GM21360 (cell line): ENCODE results near the gene FAU.
A peak's percentile ranks its signal among the peaks of the same experiment; 100 is the strongest.

ENCODE experiments used
- ATAC-seq: cut with Tn5 transposase; IDR thresholded peaks from one replicate; pipeline ENCODE4 v1.9.1; 2021; ENCODE audit warnings: mild to moderate bottlenecking, moderate library complexity; ENCODE audit not compliant: unreplicated experiment

The FAU gene

DNA sequence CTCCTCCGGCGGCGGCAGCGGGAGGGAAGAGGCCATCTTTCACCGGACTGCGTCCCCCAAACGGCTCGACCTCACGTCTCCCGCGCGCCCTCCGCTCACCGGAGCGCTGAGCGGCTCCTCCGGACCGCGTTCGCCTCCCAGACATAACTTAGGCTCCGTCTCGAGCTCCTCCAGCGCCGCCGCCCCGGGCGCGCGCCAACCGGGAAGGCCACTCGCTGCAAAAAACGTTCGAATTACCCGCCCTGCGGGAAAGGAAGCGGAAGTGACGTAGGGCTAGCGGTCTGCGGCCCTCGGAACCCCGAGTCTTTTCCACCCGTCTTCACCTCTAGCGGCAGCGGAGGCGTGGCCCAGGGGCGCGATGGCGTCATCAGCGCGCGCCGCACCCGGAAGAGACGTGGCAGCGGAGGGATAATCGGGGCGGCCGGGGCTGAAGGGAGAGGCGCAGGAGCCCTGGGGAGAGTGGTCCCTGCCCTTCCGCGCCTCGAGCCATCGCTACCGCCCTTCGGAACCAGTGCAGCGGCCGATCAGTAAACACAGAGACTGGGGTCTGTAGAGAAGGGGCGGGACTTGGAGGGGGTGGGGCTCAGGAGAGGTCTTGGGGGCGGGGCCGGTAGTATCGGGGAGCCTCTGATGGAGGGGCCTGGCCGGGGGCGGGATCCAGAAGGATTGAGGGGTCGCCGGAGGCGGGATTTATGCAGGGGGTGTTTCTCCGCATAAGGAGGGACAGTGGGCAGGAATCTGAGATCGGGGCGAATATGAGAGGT, 37.9 kb downstream of the FAU start, which contains the start of the genes CDCA5 and ZFPL1:
Gene CDCA5, minus strand, starts transcription at position 207 of the 764 bp plus-strand sequence. Its CDS starts 62 bp downstream, at position 145.
Gene ZFPL1, plus strand, starts transcription at position 389 of the 764 bp plus-strand sequence. CDS start 477 bp downstream, outside the sequence.
- ATAC-seq = peak; percentile 76

DNA sequence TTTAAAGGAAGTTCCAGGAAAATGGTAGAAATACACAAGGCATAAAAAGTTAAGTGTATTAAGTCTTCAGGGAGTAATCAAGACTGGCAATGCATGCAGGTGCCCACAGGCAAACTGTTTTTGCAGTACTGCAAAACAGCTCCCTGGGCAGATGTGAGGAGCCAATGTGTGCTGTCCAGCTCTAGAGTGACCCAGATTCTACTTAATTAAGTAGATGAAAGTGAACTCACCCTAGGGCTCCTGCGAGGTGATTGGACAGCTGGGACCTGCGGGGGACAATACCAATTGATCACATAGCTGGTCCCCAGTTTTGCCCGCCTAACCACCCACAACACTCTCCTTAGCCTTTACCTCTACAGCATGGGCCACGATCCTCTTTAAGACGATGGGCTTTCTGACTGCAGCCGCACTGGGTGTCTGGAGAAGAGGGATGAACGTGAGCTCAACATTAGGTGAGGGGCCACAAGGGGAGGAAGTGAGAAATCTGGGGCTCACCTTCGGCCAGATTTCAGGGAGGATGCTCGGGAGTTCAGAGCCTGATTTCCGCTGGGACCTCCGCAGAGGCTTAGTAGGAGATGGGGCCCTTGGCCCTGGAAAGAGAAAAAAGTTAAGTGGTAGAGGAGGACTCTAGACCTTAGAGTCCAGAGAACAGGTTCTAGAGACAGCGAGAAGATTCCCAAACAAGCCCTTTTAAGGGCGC, 38.6 kb downstream of the FAU start:
- no peak for ATAC-seq

DNA sequence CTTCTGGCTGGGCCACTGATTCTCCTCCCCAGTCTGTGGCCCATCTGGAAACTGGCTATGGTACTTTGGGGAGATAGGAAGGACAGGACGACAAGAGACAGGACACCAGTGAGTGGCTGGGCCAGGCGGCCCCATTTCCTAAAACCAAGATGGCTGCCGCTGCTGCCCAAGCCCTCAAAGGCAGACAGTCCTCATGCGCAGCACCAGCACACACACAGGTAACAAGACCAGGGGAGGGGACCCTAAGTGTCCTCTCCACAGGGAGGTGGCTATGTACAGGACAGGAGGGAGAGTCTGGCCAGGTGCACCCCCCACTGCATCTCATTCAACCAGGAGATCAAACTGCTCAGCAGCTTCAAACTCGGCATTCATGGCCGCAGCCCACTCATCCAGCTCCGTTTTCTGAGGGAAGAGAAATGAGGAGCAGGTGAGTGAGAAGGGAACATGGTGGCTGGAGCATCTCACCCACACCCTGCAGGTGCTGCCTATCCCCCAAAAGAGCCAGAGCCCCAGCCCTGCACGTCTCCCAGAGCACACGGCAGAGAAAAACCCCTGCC, 43.1 kb downstream of the FAU start:
- ATAC-seq = no peak

DNA sequence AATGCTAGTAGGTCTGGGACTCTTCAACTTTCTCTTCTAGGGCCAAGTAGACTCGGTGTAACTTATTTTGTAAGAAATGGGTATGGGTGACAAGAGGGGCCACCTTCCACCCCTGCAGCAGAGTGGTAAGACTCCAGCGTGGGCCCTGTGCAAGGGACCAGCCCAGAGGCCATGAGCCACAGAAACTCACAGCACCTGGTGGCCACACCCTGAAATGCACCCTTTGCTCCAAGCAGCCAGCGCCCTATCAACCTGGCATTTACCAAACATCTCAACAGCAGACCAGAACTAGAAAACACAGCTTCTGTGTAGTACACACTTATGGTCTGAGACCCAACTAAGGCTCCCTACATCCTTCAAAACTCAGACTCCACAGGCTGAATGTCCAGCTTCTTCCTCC, 43.8 kb downstream of the FAU start:
- ATAC-seq = no peak

DNA sequence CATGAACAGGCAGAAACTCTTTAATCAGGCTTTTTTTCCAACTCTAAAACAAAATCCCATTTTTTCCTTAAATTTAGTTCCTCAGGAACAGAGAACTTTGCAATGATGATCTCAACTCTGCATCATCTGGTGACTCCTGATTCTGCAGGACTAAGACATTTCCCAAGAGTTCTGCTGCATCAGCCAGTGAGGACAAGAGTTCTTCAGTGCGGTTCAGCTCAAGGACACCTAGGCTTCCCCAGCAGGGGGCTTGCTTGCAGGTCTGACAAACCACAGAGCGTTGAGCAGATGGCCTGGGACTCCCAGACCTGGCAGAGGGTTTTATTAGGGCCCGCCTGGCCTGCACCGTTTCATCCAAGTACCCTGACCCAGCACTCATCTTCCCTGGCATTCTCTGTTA, 44.5 kb downstream of the FAU start:
- no peak for ATAC-seq

DNA sequence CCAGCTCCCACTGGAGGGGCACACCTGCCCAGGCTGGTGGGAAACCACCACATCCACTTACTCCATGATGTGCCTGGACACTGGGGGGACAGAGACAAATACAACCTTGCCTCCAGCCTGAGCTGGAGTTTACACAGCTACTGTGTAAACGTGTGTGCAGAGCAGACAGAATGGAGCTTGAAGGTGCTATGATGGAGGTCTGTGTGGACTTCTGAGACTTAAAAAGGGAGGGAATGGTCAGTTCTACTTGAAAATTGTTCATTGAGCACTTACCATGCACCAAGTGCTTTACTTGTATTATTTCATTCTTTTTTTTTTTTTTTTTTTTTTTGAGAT, 49.3 kb downstream of the FAU start:
- no peak for ATAC-seq

DNA sequence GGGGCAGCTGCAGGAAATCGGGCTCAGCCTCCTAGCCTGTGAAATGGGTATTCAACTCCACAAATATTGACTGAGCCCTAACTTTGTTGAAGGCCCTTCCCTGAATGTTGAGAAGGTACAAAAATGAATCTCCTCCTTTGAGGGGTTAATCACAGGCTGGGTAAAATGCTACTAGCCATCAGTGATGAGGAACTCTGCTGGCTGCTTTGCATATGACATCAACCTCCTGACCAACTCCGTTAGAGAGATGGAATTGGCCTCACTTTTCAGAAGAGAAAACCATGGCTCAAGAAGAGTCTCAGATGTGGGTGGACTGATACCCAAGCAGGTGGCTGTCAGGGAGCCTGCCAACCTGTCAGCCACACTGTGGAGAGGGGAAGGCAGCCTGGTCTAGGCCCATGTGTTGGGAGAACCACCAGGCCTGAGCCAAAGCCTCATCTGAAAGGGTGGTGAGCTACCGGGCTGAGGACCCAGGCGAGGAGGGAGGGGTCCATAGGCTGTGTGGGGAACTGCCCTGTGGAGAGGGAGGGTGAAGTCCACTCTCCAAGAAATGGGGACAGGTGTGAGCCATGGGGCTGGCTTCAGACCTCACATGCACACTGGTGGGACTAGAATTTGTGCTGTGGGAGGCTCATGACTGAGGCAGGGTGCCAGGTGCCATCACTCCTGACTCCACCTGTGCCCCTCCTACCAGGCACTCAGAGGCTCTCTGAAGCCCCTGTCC, 49.9 kb downstream of the FAU start:
- no peak for ATAC-seq
